ENCODE measurements around the gene ZNF329.
"Not testable (repeated sequence)": the region's sequence is repeated elsewhere in the genome, so short reads cannot be mapped to it uniquely, and the experiment has no call there.

The ZNF329 gene

DNA sequence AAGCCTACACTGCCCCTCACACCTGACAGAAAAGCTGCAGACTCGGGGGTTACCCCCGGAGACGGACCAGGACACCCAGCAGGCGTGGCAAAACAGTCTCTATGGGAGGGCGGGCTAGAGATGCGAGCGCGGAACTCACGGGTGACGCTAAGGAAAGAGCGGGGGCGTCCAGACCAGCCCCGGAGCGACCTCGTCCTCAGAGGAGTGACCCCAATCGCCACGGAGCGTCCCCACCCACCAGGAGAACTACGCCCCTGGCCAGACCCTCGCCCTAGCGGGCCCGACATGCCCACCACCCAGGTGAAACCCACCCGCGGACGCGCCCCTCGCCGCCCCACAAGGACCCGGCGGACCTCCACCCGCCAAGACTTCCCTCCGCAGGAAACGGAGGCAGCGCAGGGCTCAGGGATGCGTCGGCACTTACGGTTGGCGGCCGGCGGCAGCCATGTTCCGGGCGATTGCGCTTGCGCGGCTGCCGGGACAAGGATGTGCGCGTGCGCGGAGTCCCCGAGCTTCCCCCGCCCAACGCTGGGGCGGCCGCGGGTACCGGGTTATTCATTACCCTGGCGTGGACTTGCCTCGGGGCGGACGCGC lies at the start of gene ZNF329:
TSS of gene ZNF329 (minus strand) at position 462 of the 594 bp plus-strand sequence. CDS start 21,286 bp downstream, outside the sequence.
- DNase-seq (ENCODE audit: low spot score) = peak; percentile 85

DNA sequence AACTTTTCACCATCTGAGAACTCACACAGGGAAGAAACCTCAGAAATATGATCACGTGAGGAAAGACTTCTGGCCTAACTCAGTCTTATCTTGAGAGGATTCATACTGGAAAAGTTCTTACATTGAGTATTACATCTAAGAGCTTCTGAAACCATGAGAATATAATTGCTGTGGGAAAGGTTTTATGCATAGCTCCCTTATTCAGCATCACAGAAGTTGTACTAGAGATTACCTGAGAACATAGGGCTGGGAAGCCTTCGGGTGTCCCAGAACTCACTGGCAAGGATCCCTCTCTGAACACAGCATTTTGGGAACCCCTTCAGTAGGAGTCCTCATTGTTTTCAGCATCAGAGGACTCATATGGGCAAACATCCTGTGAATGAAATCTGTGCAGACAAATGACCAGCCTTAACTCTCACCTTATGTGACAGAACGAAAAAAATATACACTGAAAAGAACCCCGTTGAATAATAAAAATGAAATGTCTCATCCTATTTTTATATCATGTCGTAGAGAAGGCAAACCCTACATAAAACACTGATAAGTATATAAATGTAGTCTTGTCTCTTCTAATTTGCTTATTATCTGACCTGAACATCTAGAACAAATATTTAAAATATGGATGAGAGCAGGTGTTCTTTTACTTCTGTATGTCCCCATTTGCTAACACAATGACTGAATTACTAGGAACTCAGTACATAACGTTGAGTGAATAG lies 46.5 kb upstream of the ZNF329 start:
- no peak for DNase-seq (ENCODE audit: low spot score)

DNA sequence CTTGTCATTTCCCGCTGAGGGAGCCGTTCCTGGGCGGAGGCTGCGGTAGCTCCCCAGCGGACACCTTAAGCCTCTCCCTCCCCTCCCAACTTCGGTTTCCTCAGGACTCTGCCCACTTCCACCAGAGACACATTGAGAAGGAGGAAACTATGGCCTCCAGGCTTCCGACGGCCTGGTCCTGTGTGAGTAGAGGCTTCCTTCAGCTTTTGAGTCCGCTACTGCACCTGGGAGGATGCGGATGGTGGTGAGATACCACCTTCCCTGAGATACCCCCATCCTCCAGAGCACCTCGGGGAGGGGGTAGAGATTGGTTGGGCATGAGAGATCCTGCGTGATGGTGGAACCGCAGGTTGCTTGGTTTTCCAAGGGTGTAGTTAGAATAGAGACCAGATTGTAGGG lies 33.2 kb upstream of the ZNF329 start:
- DNase-seq (ENCODE audit: low spot score) = no peak

DNA sequence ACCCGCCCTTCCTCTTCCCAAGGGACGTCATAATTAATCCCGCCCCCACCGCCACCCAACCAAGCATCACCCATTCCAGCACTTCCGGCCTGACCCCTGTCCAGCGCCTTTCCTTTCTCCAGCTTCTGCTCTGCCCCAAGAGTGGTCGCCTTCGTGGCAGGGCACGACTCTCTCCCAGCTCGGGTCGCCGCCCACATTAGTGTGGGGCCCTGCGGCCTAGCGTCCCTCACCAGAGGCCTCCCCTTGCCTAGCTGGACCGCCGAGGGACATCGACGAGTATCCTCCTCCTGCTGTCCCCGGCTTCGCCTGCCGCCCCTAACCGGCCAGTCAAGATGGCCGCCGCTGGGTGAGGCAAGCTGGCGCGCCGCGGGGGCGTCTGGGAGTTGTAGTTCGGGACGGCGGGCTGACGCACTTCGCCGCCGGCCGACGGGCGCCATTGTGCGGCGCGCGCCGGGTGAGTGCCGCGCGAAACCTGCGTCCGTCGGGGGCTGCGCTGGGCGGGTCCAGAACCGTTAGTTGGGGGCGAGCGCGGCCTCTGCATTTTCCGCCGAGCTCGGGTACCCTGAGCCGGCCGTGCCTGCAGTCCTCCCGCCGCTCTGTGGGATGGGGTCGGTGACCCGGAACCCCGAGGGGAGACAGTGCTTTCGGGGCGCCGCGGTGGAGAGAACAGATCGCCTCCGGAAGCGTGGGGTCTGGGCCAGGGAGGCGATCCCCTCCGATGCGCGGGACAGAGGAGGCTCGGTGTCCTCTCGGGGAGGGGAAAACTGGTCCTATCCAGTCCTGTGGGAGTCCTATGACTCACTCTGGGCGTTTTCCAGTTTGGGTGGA lies 32.6 kb upstream of the ZNF329 start, which contains the start of gene ZNF274:
TSS of gene ZNF274 (plus strand) at position 73 of the 828 bp plus-strand sequence. CDS start 905 bp downstream, outside the sequence.
- peak; percentile 92 for DNase-seq (ENCODE audit: low spot score)

DNA sequence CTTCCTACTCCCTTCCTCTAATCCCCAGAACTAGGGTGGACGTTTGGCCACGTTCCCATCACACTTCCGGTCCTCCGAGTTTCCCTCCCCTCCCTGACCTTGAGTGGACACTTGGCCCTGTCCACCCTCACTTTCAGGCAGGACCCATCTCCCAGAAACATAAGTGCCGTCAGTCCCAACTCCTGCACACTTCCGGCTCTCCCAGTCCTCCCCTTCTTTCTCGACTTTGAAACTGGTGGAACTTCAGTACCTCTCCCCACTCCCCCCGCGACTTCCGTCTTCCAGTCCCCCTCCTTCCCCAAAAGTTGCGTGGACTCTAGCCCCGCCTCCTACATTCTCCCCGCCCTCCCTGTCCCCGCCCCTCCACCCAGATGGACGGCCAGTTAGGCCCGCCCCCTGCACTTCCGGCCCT lies 32.0 kb upstream of the ZNF329 start:
- peak; percentile 77 for DNase-seq (ENCODE audit: low spot score)

DNA sequence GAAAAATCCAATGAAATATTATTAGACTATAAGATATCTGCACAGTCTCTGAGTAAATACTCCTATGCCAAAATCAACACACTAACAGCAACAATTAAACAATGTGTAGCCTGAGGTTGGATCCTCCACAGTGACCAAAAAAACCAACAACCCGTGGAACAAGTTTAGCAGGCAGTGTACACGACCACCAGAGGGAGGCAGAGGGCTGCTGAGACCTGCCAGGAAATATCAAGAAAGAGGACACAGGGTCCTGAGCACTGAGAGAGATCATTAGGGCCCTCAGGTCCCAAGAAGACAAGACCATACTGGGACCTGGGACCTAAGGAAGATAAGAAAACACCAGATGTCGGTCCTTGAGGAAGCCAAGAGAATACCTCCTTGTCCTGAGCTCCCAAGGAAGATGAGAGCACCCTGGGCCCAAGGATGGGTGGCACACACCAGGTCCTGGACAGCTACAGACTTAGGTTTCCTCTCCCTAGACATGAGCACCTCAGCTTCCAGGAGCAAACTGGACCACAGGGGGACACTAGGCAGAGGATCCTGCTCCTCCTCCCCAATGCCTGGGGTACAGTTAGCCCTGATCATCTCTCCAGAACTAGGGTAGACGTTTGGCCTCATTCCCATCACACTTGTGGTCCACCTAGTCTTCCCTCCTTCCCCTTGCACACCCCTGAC lies 31.4 kb upstream of the ZNF329 start:
- peak; percentile 42 for DNase-seq (ENCODE audit: low spot score)

DNA sequence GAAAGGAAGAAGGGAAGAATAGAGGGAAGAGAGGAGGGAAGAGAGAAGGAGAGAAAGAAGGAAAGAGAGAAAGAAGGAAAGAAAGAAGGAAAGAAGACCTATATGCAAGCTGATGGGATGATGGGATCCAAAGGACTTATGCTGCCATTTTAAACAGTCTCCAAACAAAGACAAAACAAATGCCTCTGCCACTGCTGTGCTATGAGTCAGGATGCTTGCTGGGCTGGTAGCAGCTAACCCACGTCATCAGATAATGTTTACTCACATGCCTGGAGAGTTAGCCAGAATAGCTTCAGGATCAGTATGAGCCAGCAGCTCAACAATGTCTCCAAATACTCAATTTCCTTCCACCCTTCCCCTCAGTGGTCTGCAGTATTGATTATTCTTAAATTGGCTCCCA lies 20.3 kb upstream of the ZNF329 start:
- no peak for DNase-seq (ENCODE audit: low spot score)

DNA sequence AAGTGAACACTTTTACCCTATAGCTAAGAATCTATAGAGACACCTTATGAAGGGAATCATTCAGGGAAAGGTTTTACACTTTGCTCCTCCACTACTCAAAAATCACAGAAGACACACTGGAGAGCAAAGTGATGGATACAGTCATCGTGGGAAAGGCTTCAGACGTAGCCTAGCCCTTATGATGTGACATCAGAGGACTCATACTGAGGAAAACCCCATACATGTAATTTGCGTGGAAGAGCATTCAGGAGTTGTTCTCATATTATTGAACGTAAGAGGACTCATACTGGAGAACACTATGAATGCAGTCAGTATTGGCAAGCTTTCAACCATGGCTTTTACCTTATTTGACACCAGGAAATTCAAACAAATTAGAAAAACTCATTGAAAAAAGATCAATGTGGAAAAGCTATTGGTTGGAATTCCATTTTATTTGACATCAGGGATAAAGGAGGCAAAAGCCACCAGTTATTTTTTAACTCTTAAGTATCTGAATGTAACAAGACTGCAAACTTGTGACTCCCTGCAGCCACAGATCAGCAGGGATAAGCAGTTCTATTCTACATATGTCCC lies 16.2 kb upstream of the ZNF329 start:
- no peak for DNase-seq (ENCODE audit: low spot score)

DNA sequence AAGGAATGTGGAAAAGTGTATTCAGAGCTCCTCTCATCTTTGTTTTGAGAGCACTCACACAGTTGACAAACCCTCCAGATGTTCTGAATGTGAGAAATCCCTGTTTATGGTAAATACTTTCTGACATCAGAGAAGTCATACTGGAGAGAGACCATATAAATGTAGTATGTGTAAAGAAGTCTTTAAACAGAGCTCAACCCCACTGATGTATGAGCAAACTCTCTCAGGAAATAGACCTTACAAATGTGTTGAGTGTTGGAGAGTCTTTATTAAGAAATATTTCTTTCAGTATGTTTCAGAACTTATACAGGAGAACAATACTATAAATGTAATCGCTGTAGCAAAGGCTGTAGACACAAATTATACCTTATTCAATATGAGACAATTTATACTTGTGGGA lies 15.7 kb upstream of the ZNF329 start:
- DNase-seq (ENCODE audit: low spot score) = no peak

DNA sequence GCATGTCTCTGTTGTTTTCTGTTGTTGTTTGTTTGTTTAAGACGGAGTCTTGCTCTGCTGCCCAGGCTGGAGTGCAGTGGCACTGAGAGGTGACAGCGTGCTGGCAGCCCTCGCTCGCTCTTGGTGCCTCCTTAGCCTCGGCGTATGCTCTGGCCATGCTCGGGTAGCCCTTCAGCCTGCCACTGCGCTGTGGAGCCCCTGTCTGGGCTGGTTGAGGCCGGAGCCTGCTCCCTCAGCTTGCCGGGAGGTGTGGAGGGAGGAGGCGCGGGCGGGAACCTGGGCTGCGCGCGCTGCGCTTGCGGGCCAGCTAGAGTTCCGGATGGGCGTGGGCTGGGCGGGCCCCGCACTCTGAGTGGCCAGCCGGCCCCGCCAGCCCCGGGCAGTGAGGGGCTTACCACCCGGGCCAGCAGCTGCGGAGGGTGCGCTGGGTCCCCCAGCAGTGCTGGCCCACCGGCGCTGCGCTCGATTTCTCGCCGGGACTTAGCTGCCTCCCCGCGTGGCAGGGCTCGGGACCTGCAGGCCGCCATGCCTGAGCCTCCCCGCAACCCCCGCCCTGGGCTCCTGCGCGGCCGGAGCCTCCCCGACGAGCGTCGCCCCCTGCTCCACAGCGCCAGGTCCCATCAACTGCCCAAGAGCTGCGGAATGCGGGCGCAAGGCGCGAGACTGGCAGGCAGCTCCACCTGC lies 6.6 kb upstream of the ZNF329 start:
- DNase-seq (ENCODE audit: low spot score) = no peak

DNA sequence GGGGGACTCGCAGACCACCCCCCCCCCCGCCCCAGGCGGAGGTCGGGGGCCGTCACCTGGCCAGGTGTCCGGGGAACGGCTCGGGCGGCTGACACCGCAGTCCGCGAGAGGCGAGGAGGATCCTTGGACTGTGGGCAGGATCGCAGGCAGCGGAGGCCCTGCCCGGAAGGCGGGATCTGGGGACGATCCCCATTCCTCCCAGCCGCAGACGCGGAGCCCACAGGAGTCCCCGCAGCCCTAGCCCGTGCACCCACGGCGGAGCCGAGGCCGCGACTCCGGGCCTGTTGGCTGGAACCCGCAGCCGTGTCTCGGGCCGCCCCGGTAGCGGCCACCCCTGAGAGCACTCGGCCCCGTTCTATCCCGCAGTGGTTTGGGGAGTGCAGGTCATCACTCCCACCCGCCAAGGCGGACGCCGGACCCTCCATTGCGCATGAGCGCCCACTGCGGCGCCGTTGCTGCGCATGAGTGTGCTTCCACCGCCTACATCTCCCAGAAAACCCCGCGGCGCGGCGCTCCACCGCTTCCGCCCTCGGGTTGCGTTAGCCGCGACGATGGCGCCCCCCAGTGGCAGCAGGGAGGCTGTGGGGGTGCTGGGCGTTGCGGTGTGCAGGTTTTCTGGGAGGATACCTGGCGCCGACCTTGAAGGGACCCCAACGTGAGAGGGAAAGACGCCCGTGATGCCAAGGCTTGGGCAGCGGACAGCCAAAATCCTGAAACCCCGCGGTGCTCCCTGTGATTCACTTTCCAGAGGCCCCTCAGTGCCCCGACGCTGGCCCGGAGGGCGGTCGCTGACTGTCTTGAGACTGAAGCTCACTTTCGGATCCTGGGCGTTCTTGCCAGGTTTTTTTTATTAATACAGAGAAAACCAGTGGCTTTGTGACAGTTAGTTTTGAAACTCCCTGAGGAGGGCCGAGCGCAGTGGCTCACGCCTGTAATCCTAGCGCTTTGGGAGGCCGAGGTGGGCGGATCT lies 4.4 kb upstream of the ZNF329 start:
- peak; percentile 93 for DNase-seq (ENCODE audit: low spot score)

DNA sequence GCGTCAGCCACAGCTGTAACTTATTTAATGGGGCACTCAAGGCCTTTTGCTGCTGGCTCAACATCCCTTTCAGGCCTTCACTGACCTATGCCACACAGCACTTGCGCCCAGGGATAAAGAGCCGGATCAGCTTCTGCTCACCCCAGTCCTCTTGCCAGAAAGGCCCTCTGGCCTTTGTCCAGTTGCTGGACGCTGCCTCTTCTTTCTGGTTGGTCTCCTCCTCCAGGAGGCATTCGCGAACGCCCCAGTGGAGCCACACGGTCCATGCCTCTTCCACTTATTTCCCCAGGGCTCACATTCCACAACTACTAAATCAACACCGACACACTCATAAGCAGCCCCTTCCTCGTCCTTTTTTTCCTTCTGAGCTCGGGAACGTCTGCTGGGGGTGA lies 3.7 kb upstream of the ZNF329 start:
- DNase-seq (ENCODE audit: low spot score) = no peak

DNA sequence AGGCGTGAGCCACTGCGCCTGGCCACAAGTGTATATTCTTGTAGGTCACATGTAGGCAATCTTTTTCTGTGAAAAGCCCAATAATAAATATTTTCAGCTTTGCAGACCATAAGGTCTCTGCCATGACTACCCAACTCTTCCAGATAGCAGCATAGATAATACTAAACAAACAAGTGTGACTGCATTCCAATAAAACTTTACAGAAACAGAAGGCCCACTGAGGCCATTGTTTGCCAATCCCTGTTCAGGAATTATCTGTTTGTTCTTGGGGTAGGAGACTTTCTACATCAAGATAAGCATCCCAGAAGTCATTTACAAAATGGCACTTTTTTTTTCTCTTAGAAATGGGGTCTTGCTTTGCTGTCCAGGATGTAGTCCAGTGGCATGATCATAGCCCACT lies 2.8 kb upstream of the ZNF329 start:
- no peak for DNase-seq (ENCODE audit: low spot score)

DNA sequence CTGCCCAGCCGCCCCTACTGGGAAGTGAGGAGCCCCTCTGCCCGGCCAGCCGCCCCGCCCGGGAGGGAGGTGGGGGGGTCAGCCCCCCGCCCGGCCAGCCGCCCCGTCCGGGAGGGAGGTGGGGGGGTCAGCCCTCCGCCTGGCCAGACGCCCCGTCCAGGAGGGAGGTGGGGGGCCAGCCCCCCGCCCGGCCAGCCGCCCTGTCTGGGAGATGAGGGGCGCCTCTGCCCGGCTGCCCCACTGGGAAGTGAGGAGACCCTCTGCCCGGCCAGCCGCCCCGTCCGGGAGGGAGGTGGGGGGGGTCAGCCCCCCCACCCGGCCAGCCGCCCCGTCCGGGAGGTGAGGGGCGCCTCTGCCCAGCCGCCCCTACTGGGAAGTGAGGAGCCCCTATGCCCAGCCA lies 3.1 kb downstream of the ZNF329 start:
- DNase-seq (ENCODE audit: low spot score) = not testable (repeated sequence)

DNA sequence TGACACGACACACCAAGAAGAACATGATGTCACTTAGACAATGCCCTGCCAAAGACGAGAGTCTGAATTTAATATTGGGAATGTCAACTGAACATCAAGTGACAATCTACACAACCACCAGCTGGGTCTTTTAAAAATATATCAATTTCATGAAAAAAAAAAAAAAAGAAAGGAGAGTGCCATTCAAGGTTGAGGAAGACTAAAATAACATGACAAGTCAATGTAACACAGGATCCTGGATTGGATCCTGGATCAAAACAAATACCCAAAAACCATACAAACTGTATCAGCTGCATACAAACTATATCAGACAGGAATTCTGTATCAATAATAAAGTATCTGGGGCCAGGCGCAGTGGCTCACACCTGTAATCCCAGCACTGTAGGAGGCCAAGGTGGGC lies 4.7 kb downstream of the ZNF329 start:
- no peak for DNase-seq (ENCODE audit: low spot score)

DNA sequence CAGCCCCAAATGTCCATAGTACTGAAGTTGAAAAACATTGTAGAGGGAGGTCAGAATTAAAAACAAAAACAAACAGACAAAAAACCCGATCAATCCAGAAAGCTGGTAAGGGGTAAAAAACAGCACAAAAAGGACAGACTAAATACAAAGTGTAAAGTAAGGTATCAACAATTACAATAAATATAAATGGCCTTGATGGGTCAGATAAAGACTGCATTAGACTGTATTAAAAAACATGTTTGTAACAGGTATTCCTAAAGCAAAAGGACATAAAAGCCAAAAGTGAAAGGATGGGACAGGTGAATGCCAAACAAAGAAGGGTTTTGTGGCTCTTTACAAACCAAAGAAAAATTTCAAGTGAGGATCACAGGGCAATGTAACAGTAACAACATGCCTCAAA lies 16.3 kb downstream of the ZNF329 start:
- DNase-seq (ENCODE audit: low spot score) = no peak

DNA sequence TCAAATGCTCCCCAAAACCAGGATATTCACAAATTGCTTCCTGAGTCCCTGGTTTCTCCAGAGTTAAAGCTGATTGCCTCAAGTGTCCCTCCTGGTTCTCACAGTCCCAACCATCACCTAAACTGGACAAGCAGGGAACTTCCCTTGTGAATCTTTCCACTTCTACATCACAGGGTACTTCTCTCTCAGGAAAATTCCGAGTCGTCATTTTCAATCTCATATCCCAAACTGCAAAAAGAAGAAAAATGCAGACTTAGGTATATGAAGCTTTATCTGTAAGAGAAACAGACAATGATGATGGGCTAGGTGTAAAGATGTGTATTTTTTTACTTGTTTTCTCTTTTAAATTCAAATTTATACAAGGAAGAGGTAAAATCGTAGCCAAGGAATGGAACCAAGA lies 21.3 kb downstream of the ZNF329 start:
- no peak for DNase-seq (ENCODE audit: low spot score)

DNA sequence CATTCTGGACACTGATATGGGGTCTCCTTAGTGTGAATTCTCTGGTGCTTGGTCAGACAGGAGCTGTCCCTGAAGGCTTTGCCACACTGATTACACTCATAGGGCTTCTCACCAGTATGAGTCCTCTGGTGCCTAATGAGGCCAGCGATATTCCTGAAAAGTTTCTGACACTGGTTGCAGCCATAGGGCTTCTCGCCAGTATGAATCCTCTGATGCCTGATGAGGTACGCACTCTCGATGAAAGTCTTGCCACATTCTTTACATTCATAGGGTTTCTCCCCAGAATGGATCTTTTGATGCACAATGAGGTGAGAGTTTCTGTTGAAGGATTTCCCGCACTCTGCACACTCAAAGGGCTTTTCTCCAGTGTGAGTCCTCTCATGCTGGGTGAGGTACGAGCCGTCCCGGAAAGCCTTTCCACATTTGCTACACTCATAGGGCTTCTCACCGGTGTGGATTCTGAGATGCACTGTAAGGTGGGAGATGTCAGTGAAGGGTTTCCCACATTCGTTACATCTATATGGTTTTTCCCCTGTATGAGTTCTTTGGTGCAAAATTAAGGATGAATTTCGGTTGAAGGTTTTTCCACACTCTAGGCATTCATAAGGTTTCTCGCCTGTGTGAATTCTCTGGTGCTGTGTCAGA lies 22.4 kb downstream of the ZNF329 start:
- no peak for DNase-seq (ENCODE audit: low spot score)

DNA sequence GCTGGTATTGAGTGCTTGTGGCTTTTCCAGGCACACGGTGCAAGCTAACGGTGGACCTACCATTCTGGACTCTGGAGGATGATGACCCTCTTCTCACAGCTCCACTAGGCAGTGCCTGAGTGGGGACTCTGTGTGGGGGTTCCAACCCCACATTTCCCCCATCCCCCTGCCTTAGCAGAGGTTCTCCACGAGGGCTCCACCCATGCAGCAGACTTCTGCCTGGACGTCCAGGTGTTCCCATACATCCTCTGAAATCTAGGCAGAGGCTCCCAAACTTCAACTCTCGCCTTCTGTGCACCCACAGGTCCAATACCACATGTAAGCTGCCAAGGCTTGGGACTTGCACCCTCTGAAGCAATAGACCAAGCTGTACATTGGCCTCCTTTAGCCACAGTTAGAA lies 27.2 kb downstream of the ZNF329 start:
- no peak for DNase-seq (ENCODE audit: low spot score)

Data from activated CD4-positive, alpha-beta T cell treated with anti-CD3 and anti-CD28 coated beads, Interleukin-2, Interleukin-4, amounts not matched to agents 100 ng/mL and 50 ng/mL, durations not matched to agents 16 hours and 8 hours (primary cell).